HepG2 (cell line): ENCODE measurements around the gene TMC8. TPM values are rescaled to one million over a fixed set of nuclear protein-coding genes. Genes with fewer than 3 reads are reported as not detected.
A peak's percentile ranks its signal among the peaks of the same experiment; 100 is the strongest.

Experiments
- ASH2L ChIP-seq: fragments of 300-600, 200-600 bp; sonication (generic); IDR thresholded peaks from 2 replicates; pipeline ENCODE4 v1.7.0; 2017; ENCODE audit warnings: low read depth, mild to moderate bottlenecking, moderate library complexity, mixed read lengths, low read length; ENCODE audit not compliant: insufficient read length
- BRCA1 ChIP-seq: sonication (generic); formaldehyde crosslinking; IDR thresholded peaks from 2 replicates; pipeline ENCODE4 v1.4.0; 2020; ENCODE audit warnings: missing genetic modification reagents
- FOXC1 ChIP-seq: sonication (generic); formaldehyde crosslinking; IDR thresholded peaks from 2 replicates; pipeline ENCODE4 v1.8.0; 2022; ENCODE audit warnings: mild to moderate bottlenecking, missing genetic modification reagents, borderline replicate concordance
- GATAD2A ChIP-seq: IDR thresholded peaks from 2 replicates; pipeline ENCODE4 v1.6.1; 2016
- HNF4G ChIP-seq, 2 experiments: sonication (generic) in 1 of 2; formaldehyde crosslinking in 1 of 2; IDR thresholded peaks; 2 replicates each; pipeline versions ENCODE4 v1.4.0 to v1.6.1; 2011 to 2020; ENCODE audit warnings: borderline replicate concordance in 2 of 2, low read depth in 2 of 2, mild to moderate bottlenecking in 2 of 2, low read length in 1 of 2, missing genetic modification reagents in 1 of 2, moderate library complexity in 1 of 2
- IKZF1 ChIP-seq: fragments of 450-650 bp; IDR thresholded peaks from 2 replicates; pipeline ENCODE4 v1.7.1; 2016
- MTF2 ChIP-seq: sonication (generic); formaldehyde crosslinking; IDR thresholded peaks from 2 replicates; pipeline ENCODE4 v1.5.0; 2020; ENCODE audit warnings: missing genetic modification reagents, borderline replicate concordance
- TOPORS ChIP-seq: sonication (generic); formaldehyde crosslinking; IDR thresholded peaks from 2 replicates; pipeline ENCODE4 v1.8.0; 2023; ENCODE audit warnings: mild to moderate bottlenecking, missing genetic modification reagents
- ZNF24 ChIP-seq: fragments of 450-650 bp; IDR thresholded peaks from 2 replicates; pipeline ENCODE4 v1.6.1; 2017; ENCODE audit warnings: antibody characterized with exemption, mild to moderate bottlenecking
- ZNF251 ChIP-seq: sonication (generic); formaldehyde crosslinking; IDR thresholded peaks from 2 replicates; pipeline ENCODE4 v1.9.0; 2021; ENCODE audit warnings: mild to moderate bottlenecking, missing genetic modification reagents
- ZNF451 ChIP-seq: sonication (generic); formaldehyde crosslinking; IDR thresholded peaks from 2 replicates; pipeline ENCODE4 v1.5.0; 2020; ENCODE audit warnings: mild to moderate bottlenecking, missing genetic modification reagents
- ZNF644 ChIP-seq: IDR thresholded peaks from 2 replicates; pipeline ENCODE4 v1.6.1; 2016; ENCODE audit warnings: low read depth
- ZNF737 ChIP-seq: sonication (generic); formaldehyde crosslinking; IDR thresholded peaks from 2 replicates; pipeline ENCODE4 v1.5.0; 2020; ENCODE audit warnings: missing genetic modification reagents, mild to moderate bottlenecking, borderline replicate concordance
- ZNF790 ChIP-seq: sonication (generic); formaldehyde crosslinking; IDR thresholded peaks from 2 replicates; pipeline ENCODE4 v1.8.0; 2022; ENCODE audit warnings: missing genetic modification reagents, mild to moderate bottlenecking, borderline replicate concordance
- ZNF883 ChIP-seq: sonication (generic); formaldehyde crosslinking; IDR thresholded peaks from 2 replicates; pipeline ENCODE4 v1.5.1; 2020; ENCODE audit warnings: mild to moderate bottlenecking, missing genetic modification reagents; ENCODE audit errors: not compliant biosample characterization
- ZSCAN12 ChIP-seq: sonication (generic); formaldehyde crosslinking; IDR thresholded peaks from 2 replicates; pipeline ENCODE4 v1.9.0; 2021; ENCODE audit warnings: mild to moderate bottlenecking, missing genetic modification reagents
- polyA plus RNA-seq, 8 experiments: library from polyadenylated mRNA; depleted of rRNA in 3 of 8; stranded (reverse) in 7 of 8; unstranded in 1 of 8; fragments of >200 nt; fragmentation: Illumina TruSeq in 4 of 8; extraction: Trizol in 4 of 8; gene quantifications; 2 replicates each; pipeline versions ENCODE4 v1.2.1 to v1.2.3, GENCODE V29; 2011 to 2016; ENCODE audit warnings: low read depth in 4 of 8, missing spikeins in 1 of 8, mixed read lengths in 1 of 8; ENCODE audit not compliant: insufficient read depth in 1 of 8
- total RNA-seq, 5 experiments: library from RNA; depleted of rRNA; stranded (reverse); fragments of >200 nt; fragmentation: Illumina TruSeq; extraction: Trizol; gene quantifications; 2 replicates each; pipeline ENCODE4 v1.2.3, GENCODE V29; 2016; ENCODE audit warnings: low read depth in 1 of 5
- TF ChIP-seq, protein P1 (sequence below): conservative IDR thresholded peaks from 2 replicates; pipeline ENCODE4 v1.6.1; 2018; ENCODE audit warnings: missing genetic modification reagents
- TF ChIP-seq, protein P2 (sequence below), 2 experiments: sonication (generic) in 1 of 2; formaldehyde crosslinking in 1 of 2; IDR thresholded peaks; 2 replicates each; pipeline versions ENCODE4 v1.4.0 to v1.6.1; 2018 to 2020; ENCODE audit warnings: missing genetic modification reagents in 2 of 2, borderline replicate concordance in 1 of 2, low read depth in 1 of 2, mild to moderate bottlenecking in 1 of 2, missing biosample characterization in 1 of 2
- TF ChIP-seq, protein P3 (sequence below): sonication (generic); formaldehyde crosslinking; IDR thresholded peaks from 2 replicates; pipeline ENCODE4 v1.9.0; 2021; ENCODE audit warnings: missing genetic modification reagents, mild to moderate bottlenecking, borderline replicate concordance
- TF ChIP-seq, protein P4 (sequence below): sonication (generic); formaldehyde crosslinking; IDR thresholded peaks from 2 replicates; pipeline ENCODE4 v1.4.0; 2020; ENCODE audit warnings: mild to moderate bottlenecking, missing genetic modification reagents, borderline replicate concordance
- TF ChIP-seq, protein P5 (sequence below): sonication (generic); formaldehyde crosslinking; IDR thresholded peaks from 2 replicates; pipeline ENCODE4 v1.4.0; 2020; ENCODE audit warnings: low read depth, mild to moderate bottlenecking, missing genetic modification reagents

TMC8 gene
- total and polyA plus RNA-seq, 2 of the 13 experiments (the other 11 are each of a cell fraction or from before 2014, with no cell fraction given) = 0.53 to 7.8 TPM

DNA sequence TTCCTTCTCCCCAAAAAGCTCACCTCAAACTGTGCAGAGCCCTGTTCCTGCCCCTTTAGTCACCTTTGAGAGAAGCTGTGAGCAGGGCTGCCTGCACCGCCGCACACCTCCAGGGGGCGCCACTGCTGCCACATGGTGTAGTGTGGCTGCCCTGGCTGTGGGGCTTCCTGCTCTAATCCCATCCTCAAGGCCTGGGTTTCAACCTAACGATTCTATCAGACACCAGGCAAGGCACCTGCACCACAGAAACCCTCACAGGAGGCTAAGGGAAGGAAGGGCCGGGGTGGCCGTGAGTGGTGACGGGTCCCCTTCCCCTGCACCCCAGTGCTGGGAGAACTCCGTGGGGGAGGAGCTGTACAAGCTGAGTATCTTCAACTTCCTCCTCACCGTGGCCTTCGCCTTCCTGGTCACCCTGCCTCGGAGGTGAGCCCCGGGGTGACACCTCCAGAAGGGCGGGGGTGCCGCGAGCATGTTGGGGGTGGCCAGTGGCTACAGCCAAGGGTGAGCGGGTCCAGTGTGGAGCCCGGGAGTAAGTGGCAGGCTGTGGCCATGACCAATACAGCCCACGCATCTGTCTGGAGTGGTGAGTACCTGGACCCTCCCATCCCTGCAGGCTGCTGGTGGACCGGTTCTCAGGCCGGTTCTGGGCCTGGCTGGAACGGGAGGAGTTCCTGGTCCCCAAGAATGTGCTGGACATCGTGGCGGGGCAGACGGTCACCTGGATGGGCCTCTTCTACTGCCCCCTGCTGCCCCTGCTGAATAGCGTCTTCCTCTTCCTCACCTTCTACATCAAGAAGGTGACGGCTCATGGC is 7.0 kb downstream of the TMC8 start (continued):
- TF ChIP-seq, protein P1, sequence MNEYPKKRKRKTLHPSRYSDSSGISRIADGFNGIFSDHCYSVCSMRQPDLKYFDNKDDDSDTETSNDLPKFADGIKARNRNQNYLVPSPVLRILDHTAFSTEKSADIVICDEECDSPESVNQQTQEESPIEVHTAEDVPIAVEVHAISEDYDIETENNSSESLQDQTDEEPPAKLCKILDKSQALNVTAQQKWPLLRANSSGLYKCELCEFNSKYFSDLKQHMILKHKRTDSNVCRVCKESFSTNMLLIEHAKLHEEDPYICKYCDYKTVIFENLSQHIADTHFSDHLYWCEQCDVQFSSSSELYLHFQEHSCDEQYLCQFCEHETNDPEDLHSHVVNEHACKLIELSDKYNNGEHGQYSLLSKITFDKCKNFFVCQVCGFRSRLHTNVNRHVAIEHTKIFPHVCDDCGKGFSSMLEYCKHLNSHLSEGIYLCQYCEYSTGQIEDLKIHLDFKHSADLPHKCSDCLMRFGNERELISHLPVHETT (CRISPR knock-in tag) = no peak
- TF ChIP-seq, protein P2, sequence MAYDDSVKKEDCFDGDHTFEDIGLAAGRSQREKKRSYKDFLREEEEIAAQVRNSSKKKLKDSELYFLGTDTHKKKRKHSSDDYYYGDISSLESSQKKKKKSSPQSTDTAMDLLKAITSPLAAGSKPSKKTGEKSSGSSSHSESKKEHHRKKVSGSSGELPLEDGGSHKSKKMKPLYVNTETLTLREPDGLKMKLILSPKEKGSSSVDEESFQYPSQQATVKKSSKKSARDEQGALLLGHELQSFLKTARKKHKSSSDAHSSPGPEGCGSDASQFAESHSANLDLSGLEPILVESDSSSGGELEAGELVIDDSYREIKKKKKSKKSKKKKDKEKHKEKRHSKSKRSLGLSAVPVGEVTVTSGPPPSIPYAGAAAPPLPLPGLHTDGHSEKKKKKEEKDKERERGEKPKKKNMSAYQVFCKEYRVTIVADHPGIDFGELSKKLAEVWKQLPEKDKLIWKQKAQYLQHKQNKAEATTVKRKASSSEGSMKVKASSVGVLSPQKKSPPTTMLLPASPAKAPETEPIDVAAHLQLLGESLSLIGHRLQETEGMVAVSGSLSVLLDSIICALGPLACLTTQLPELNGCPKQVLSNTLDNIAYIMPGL (CRISPR knock-in tag; IDR thresholded peaks at IDR 0.05; ENCODE audit: borderline replicate concordance in 1 of 2, low read depth in 1 of 2) = peak in 1 of 2 experiments; percentile 66
- no peak for TF ChIP-seq ZNF790 (CRISPR knock-in tag)
- no peak for TF ChIP-seq ZNF251
- no peak for TF ChIP-seq MTF2 (CRISPR knock-in tag)
- TF ChIP-seq ASH2L = no peak
- no peak for TF ChIP-seq ZNF451 (CRISPR knock-in tag)
- TF ChIP-seq, protein P3, sequence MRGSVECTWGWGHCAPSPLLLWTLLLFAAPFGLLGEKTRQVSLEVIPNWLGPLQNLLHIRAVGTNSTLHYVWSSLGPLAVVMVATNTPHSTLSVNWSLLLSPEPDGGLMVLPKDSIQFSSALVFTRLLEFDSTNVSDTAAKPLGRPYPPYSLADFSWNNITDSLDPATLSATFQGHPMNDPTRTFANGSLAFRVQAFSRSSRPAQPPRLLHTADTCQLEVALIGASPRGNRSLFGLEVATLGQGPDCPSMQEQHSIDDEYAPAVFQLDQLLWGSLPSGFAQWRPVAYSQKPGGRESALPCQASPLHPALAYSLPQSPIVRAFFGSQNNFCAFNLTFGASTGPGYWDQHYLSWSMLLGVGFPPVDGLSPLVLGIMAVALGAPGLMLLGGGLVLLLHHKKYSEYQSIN (CRISPR knock-in tag) = no peak
- TF ChIP-seq ZNF737 (CRISPR knock-in tag) = 0 out of 2 replicates have a peak, but pooled peaks have one; percentile 22
- TF ChIP-seq IKZF1 = no peak
- TF ChIP-seq ZNF883 (CRISPR knock-in tag) = no peak
- TF ChIP-seq FOXC1 (CRISPR knock-in tag) = no peak
- no peak for TF ChIP-seq ZNF644
- TF ChIP-seq, protein P4, sequence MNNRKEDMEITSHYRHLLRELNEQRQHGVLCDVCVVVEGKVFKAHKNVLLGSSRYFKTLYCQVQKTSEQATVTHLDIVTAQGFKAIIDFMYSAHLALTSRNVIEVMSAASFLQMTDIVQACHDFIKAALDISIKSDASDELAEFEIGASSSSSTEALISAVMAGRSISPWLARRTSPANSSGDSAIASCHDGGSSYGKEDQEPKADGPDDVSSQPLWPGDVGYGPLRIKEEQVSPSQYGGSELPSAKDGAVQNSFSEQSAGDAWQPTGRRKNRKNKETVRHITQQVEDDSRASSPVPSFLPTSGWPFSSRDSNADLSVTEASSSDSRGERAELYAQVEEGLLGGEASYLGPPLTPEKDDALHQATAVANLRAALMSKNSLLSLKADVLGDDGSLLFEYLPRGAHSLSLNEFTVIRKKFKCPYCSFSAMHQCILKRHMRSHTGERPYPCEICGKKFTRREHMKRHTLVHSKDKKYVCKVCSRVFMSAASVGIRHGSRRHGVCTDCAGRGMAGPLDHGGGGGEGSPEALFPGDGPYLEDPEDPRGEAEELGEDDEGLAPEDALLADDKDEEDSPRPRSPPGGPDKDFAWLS (CRISPR knock-in tag) = 0 out of 2 replicates have a peak, but pooled peaks have one; percentile 49
- no peak for TF ChIP-seq BRCA1 (CRISPR knock-in tag)
- no peak for TF ChIP-seq TOPORS (CRISPR knock-in tag)
- no peak for TF ChIP-seq ZSCAN12 (CRISPR knock-in tag)
- no peak for TF ChIP-seq HNF4G (IDR thresholded peaks at IDR 0.05; ENCODE audit: borderline replicate concordance, low read depth, low read length)
- no peak for TF ChIP-seq HNF4G (CRISPR knock-in tag; IDR thresholded peaks at IDR 0.05; ENCODE audit: borderline replicate concordance, low read depth)
- TF ChIP-seq GATAD2A (CRISPR knock-in tag) = no peak; the same call in 1 of the 2 replicates
- TF ChIP-seq ZNF24 = no peak
- TF ChIP-seq, protein P5, sequence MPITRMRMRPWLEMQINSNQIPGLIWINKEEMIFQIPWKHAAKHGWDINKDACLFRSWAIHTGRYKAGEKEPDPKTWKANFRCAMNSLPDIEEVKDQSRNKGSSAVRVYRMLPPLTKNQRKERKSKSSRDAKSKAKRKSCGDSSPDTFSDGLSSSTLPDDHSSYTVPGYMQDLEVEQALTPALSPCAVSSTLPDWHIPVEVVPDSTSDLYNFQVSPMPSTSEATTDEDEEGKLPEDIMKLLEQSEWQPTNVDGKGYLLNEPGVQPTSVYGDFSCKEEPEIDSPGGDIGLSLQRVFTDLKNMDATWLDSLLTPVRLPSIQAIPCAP (CRISPR knock-in tag) = no peak
